C1 segment of cervical spinal cord (tissue), 14 donors: ENCODE results near the gene ATXN7.

Experiments used
- DNase-seq, 14 donors: peaks; one replicate each; lab custom pipeline; 2025; lab: John Stamatoyannopoulos, UW

ATXN7 gene

GRCh38 chr3:64048631-64049061 lies 185.0 kb downstream of the ATXN7 start:
- no peak for DNase-seq

DNA sequence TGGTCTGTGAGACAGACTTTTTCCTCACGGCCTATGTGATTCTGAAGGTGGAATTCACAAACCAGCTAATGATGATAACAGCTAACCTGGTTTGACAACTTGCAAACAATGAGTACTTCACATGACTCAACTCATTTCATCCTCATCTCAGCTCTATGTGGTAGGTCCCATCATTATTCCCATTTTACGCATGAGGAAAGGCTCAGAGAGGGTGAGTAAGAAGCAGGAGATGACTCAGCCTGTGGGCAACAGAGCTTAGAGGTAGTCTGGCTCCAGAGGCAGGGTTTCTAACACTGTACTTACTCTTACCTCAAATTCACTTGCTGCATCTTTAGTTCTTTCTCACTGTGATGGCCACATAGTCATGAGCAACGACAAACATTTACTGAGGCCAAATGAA lies 185.5 kb downstream of the ATXN7 start:
- no peak for DNase-seq

DNA sequence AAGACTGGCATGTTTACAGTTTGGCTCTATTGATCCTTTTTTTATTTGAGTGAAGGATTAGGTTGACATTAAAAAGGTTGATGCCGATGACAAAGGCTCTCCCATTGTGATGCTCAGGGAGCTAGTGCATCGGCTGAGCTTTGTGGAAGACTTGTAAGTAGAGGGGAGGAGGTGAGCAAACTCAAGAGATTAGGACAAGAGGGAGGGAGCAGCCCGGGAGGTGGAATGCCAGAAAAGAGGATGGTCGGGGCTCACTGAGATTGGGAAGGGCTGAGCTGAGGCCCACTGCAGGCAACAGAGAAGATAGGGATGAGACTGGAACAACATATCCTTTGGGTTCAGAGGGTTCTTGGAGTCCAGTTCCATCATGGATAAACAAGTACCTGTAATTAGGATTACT lies 186.2 kb downstream of the ATXN7 start:
- DNase-seq: no peak
